Muscle of arm (tissue), 12 donors: ENCODE results near the gene CES3. TPM values are rescaled to one million over a fixed set of nuclear protein-coding genes. Genes with fewer than 3 reads are reported as not detected.
A peak's percentile ranks its signal among the peaks of the same experiment; 100 is the strongest.
"Not testable (repeated sequence)": the region's sequence is repeated elsewhere in the genome, so short reads cannot be mapped to it uniquely, and the experiment has no call there.

Source experiments
- DNase-seq: peaks from one replicate; pipeline ENCODE4 v3.0.0-alpha.2; 2013
- polyA plus RNA-seq, 12 donors: library from polyadenylated mRNA; unstranded; fragments of 120-200 nt; gene quantifications; one replicate each; pipeline ENCODE4 v1.2.1, GENCODE V29; 2013; ENCODE audit not compliant: insufficient read length in 12 of 12

The CES3 gene
- polyA plus RNA-seq, 12 donors, result 0.20 to 0.60 (median 0.39) TPM; not detected in 2

GRCh38 chr16:66944971-66945370, 16.1 kb upstream of the CES3 start:
- DNase-seq, result not testable (repeated sequence)

- DNase-seq, result no peak
Measured at GRCh38 chr16:66945939-66946338, 15.1 kb upstream of the CES3 start.

- no peak for DNase-seq
Measured at GRCh38 chr16:66946541-66946940, 14.5 kb upstream of the CES3 start.

- no peak for DNase-seq
Measured at GRCh38 chr16:66946974-66947301, 14.1 kb upstream of the CES3 start.

GRCh38 chr16:66947302-66948065, 13.6 kb upstream of the CES3 start:
- DNase-seq, result peak; percentile 85

GRCh38 chr16:66948134-66948836, 12.8 kb upstream of the CES3 start:
- no peak for DNase-seq

- DNase-seq, result no peak
Measured at GRCh38 chr16:66948837-66949225, 12.2 kb upstream of the CES3 start.

GRCh38 chr16:66949472-66949871, 11.6 kb upstream of the CES3 start:
- DNase-seq, result no peak

- DNase-seq, result no peak
Measured at GRCh38 chr16:66950437-66950836, 10.6 kb upstream of the CES3 start.

GRCh38 chr16:66950971-66951790, 9.9 kb upstream of the CES3 start:
- DNase-seq, result no peak

- no peak for DNase-seq
Measured at GRCh38 chr16:66952430-66953110, 8.5 kb upstream of the CES3 start.

- DNase-seq, result no peak
Measured at GRCh38 chr16:66953462-66954096, 7.5 kb upstream of the CES3 start.

GRCh38 chr16:66954097-66954659, 6.9 kb upstream of the CES3 start:
- DNase-seq, result peak; percentile 74

- DNase-seq, result not testable (repeated sequence)
Measured at GRCh38 chr16:66955363-66956153, 5.5 kb upstream of the CES3 start.

GRCh38 chr16:66956154-66956457, 5.0 kb upstream of the CES3 start:
- not testable (repeated sequence) for DNase-seq

GRCh38 chr16:66958857-66959703, 2.0 kb upstream of the CES3 start:
- no peak for DNase-seq

- DNase-seq, result no peak
Measured at GRCh38 chr16:66959704-66960161, 1.3 kb upstream of the CES3 start.

GRCh38 chr16:66960270-66960669, 796 bp upstream of the CES3 start:
- DNase-seq, result no peak

- no peak for DNase-seq
Measured at GRCh38 chr16:66961914-66962313, 848 bp downstream of the CES3 start.
